NB4 (cell line): ENCODE data around the gene NEU4.

Experiments
- POLR2A ChIP-seq: IDR thresholded peaks from 2 replicates; pipeline ENCODE4 v1.6.1; 2011; ENCODE audit warnings: mild to moderate bottlenecking; ENCODE audit not compliant: insufficient read length; ENCODE audit errors: extremely low read depth
- TF ChIP-seq, protein P1 (sequence below): IDR thresholded peaks from one replicate; pipeline ENCODE4 v1.5.1; 2012; ENCODE audit warnings: low read depth, low read length

- TF ChIP-seq, protein P1, sequence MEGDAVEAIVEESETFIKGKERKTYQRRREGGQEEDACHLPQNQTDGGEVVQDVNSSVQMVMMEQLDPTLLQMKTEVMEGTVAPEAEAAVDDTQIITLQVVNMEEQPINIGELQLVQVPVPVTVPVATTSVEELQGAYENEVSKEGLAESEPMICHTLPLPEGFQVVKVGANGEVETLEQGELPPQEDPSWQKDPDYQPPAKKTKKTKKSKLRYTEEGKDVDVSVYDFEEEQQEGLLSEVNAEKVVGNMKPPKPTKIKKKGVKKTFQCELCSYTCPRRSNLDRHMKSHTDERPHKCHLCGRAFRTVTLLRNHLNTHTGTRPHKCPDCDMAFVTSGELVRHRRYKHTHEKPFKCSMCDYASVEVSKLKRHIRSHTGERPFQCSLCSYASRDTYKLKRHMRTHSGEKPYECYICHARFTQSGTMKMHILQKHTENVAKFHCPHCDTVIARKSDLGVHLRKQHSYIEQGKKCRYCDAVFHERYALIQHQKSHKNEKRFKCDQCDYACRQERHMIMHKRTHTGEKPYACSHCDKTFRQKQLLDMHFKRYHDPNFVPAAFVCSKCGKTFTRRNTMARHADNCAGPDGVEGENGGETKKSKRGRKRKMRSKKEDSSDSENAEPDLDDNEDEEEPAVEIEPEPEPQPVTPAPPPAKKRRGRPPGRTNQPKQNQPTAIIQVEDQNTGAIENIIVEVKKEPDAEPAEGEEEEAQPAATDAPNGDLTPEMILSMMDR: no peak
- no peak for TF ChIP-seq POLR2A
Observed at GRCh38 chr2:241767464-241768250, 41.3 kb upstream of the NEU4 start.
